ENCODE results near the gene LDLRAD3.

Gene LDLRAD3

DNA sequence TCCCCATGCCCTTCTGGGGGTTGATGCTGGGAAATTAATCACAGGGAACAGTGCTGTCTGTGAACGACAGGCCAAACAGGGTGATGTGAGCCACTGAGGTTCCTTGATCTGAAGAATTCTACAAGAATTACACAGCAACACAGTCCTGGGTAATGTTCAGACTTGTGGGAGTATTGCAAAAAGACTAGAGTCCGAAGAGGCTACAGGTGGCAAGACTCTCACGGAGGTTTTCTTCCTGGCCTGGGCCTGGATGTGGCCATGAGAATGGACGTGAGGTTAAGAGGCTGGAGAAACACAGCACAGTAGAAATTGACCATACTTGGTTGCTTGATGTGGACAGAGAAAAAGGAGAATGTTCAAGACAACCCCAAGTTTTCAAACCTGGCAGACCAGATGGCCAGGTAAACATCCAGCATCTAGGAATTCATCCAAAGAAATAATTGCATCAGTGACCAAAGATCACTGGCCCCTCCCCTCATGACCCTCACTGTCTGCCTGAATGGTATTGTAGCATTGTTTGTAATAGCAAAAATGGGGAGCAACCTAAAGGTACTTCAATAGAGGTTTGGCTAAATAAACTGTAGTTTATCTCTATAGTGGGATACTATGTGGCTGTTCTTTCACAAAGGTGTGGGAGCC lies 274.5 kb downstream of the LDLRAD3 start:
- TF ChIP-seq, protein P1, sequence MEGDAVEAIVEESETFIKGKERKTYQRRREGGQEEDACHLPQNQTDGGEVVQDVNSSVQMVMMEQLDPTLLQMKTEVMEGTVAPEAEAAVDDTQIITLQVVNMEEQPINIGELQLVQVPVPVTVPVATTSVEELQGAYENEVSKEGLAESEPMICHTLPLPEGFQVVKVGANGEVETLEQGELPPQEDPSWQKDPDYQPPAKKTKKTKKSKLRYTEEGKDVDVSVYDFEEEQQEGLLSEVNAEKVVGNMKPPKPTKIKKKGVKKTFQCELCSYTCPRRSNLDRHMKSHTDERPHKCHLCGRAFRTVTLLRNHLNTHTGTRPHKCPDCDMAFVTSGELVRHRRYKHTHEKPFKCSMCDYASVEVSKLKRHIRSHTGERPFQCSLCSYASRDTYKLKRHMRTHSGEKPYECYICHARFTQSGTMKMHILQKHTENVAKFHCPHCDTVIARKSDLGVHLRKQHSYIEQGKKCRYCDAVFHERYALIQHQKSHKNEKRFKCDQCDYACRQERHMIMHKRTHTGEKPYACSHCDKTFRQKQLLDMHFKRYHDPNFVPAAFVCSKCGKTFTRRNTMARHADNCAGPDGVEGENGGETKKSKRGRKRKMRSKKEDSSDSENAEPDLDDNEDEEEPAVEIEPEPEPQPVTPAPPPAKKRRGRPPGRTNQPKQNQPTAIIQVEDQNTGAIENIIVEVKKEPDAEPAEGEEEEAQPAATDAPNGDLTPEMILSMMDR (IDR thresholded peaks at IDR 0.05; ENCODE audit: insufficient read depth, low read depth, low read length, missing control alignments), result no peak
- H3K4me3 ChIP-seq (ENCODE audit: low read length), result no peak overlapping the region
- no peak for DNase-seq (ENCODE audit: low read depth)

DNA sequence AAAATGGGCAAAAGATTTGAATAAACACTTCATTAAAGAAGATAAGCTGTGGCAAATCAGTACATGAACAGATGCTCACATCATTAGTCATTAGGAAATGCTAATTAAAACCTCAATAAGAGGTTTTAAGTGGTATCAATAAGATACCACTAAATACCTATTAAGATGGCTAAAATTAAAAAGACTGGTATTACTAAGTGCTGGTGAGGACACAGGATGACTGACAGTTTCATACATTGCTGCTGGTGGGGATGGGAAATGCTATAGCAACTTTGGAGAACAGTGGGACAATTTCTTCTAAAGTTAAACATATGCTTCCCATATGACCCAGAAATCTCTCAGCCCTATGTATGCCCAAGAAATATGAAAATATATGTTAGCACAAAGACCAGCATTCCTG lies 276.1 kb downstream of the LDLRAD3 start:
- no peak for DNase-seq (ENCODE audit: low read depth)
- TF ChIP-seq, protein P1 (IDR thresholded peaks at IDR 0.05; ENCODE audit: insufficient read depth, low read depth, low read length, missing control alignments), result no peak
- no peak overlapping the region for H3K4me3 ChIP-seq (ENCODE audit: low read length)

DNA sequence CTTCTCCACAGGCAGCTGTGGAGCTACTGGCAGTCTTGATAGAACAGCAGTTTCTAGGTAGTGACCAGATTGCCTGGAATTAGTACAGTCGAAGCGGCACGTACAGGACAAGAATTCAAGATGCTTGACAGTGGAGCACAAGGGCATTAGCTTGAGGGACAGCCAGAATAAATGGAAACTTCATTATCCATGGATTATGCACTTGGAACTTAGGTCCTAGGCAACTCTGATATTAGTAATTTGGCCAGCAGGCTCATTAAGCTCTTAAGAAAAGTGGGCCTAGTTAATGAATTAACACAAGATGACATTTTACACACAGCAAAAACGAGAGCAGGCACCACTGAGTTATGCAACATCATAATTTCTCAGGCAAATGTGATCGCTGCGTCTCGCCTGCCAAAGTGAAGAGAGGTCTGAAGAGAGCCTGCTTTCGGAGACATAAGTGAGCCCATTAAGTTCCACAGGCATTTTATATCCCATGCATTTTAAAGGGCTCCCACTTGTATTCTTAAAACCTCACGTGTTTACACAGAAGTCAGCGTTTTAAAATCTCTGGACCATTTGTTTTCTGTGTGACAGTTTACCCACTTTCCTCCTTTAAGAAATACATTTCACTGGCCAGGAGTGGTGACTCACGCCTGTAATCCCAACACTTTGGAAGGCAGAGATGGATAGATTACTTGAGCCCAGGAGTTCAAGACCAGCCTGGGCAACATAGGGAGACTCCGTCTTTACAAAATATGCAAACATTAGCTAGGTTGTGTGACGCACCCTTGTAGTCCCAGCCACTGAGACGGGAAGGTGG lies 279.2 kb downstream of the LDLRAD3 start:
- TF ChIP-seq, protein P1 (IDR thresholded peaks at IDR 0.05; ENCODE audit: insufficient read depth, low read depth, low read length, missing control alignments), result no peak
- no peak overlapping the region for H3K4me3 ChIP-seq (ENCODE audit: low read length)
- no peak for DNase-seq (ENCODE audit: low read depth)

DNA sequence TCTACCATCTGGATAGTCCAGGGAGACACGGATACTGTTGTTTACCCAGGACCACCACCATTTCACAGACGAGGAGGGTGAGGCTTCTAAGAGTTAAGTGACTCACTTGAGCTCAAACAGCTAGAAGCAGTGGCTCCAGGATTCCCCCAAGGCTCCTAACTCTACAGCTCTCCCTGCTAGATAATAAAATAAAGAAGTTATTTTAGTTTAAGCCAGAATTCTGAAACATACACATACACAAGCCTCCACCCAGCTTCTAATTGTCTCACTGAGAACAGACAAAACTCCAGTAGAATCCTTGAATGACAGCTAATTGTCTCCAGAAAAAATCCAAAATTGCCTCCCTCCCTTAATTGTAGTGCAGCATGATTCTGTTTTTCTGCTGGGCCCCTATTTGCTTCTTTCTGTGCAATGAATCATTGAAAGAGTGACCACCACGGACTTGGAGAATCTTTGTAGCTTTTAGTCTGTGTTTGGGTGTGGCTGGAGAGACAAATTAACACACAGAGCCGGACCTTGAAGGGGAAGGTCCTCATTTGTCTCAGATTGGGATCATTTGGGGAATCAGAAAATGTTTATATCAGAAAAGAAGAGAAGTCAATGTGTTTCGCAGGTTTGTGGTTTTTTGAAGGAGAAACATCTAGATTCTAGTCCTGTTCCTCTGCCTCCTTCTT lies 280.5 kb downstream of the LDLRAD3 start:
- DNase-seq (ENCODE audit: low read depth), result no peak
- TF ChIP-seq, protein P1 (IDR thresholded peaks at IDR 0.05; ENCODE audit: insufficient read depth, low read depth, low read length, missing control alignments), result no peak
- H3K4me3 ChIP-seq (ENCODE audit: low read length), result no peak overlapping the region

DNA sequence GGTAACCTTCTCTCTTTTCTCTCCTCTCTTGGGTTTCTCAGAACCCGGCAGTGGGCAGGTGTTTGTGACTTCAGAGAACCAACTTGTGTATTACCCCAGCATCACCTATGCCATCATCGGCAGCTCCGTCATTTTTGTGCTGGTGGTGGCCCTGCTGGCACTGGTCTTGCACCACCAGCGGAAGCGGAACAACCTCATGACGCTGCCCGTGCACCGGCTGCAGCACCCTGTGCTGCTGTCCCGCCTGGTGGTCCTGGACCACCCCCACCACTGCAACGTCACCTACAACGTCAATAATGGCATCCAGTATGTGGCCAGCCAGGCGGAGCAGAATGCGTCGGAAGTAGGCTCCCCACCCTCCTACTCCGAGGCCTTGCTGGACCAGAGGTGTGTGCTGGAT lies 283.2 kb downstream of the LDLRAD3 start:
- H3K4me3 ChIP-seq (ENCODE audit: low read length), result no peak overlapping the region
- DNase-seq (ENCODE audit: low read depth), result no peak
- TF ChIP-seq, protein P1 (IDR thresholded peaks at IDR 0.05; ENCODE audit: insufficient read depth, low read depth, low read length, missing control alignments), result no peak

DNA sequence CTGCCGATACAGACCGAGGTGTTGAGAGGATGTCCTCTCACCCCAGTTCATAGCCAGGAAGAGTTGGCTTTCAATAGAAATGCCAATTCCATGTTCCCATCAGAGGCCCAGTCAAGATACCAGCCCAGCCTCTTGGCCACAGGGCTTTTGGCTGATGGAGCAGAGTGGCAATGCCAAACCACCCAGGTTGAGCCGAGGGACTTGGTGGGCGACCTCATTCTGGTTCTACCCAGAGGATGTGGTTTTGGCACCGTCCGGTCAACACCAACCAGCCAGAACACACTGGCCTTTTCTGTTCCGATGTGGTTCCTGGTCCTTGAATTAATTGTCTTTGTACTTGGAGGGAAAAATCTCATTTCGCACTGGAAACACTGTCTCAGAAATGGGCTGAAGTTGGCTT lies 284.8 kb downstream of the LDLRAD3 start:
- TF ChIP-seq, protein P1 (IDR thresholded peaks at IDR 0.05; ENCODE audit: insufficient read depth, low read depth, low read length, missing control alignments), result no peak
- no peak overlapping the region for H3K4me3 ChIP-seq (ENCODE audit: low read length)
- no peak for DNase-seq (ENCODE audit: low read depth)
